Measurements from ENCODE around the gene CEP162.

Gene CEP162

DNA sequence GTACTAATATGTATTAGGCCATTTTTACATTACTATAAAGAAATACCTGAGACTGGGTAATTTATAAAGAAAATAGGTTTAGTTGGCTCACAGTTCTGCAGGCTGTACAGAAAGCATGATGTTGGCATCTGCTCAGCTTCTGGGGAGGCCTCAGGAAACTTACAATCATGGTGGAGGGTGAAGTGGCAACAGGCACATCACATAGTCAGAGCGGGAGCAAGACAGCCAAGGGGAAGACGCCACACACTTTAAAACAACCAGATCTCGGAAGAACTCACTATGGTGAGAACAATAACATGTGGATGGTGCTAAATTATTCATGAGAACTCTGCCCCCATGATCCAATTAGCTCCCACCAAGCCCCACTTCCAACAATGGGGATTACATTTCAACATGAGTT, 41.3 kb upstream of the CEP162 start:
- no peak for TF ChIP-seq CTCF (IDR thresholded peaks at IDR 0.05)

- no peak for TF ChIP-seq CTCF (IDR thresholded peaks at IDR 0.05)
These were observed 36.1 kb upstream of the CEP162 start for GRCh38 chr6:84263557-84263956.

GRCh38 chr6:84260926-84261325, 33.5 kb upstream of the CEP162 start:
- TF ChIP-seq CTCF (IDR thresholded peaks at IDR 0.05) = no peak

GRCh38 chr6:84260196-84260595, 32.8 kb upstream of the CEP162 start:
- TF ChIP-seq CTCF (IDR thresholded peaks at IDR 0.05) = no peak

DNA sequence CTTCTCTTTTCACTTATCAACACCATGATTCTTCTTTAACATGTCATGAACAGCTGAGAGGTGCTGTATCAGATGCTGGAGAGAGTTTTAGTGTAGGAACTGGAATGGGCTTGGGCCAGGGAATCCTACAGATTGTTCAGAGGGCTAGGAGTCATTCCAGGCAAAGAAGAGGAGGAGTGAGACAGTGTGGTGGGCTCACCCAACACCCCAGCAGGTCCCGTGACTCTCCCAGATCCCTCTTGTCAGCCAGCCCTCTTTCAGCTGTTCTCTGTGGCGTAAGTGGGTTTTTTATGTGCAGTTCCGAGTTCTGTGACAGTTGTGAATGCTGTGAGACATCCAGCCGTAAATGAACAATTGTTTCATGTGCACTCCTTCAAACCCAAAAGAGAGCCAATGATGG, 31.4 kb upstream of the CEP162 start:
- TF ChIP-seq CTCF (IDR thresholded peaks at IDR 0.05) = no peak

DNA sequence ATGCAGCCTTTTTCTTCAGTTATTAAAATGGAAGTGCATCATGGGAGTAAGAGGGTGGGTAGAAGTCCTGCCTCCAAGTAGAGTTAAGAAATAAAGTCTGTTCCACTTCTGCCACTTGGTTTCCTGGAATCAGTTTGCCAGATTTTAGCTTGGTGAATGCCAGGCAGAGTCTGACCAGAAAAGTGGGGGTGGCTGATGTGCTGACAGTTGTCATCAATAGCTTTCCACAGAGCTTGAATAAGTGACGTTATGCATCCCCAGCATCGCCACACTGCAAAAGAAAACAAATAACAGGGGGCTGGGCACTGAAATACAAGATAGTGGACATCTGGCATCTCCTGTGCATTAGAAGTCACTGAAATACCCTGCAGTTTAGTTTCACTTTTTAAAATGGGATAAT, 30.8 kb upstream of the CEP162 start:
- TF ChIP-seq CTCF (IDR thresholded peaks at IDR 0.05) = no peak

GRCh38 chr6:84255641-84256040, 28.2 kb upstream of the CEP162 start:
- TF ChIP-seq CTCF (IDR thresholded peaks at IDR 0.05) = no peak

DNA sequence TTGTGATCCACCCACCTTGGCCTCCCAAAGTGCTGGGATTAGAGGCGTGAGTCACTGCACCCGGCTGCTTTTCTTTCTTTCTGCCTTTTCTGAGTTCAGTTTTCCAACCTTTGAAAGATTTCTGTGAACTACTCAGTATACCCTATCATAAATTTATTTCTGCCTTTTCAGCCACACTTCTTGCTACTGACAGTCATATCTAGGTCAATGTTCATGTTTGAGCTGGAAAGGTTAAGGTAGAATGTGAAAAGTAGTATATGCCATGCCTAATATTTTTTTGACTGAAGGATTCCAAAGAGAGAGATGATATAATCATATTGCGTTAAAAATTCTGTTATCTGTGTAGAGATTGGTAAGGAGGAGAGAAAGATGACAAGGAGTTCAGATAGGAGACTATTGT, 25.9 kb upstream of the CEP162 start:
- no peak for TF ChIP-seq CTCF (IDR thresholded peaks at IDR 0.05)
